Measurements from ENCODE around the gene TBC1D13. TPM values are rescaled to one million over a fixed set of nuclear protein-coding genes. Genes with fewer than 3 reads are reported as not detected.
"Not testable (repeated sequence)": the region's sequence is repeated elsewhere in the genome, so short reads cannot be mapped to it uniquely, and the experiment has no call there.

Gene TBC1D13
- total RNA-seq, 1 experiment from 2014 or later = 2.0 TPM

- peak; percentile 15 for DNase-seq
- H3K4me3 ChIP-seq, H3K36me3 ChIP-seq, H3K9me3 ChIP-seq, H3K27me3 ChIP-seq: not testable (repeated sequence)
These were observed 64.9 kb downstream of the TBC1D13 start for GRCh38 chr9:128851779-128852600.

- H3K27me3 ChIP-seq, H3K36me3 ChIP-seq, DNase-seq, H3K4me3 ChIP-seq, H3K9me3 ChIP-seq: not testable (repeated sequence)
These were observed 65.6 kb downstream of the TBC1D13 start for GRCh38 chr9:128852646-128853045.

DNA sequence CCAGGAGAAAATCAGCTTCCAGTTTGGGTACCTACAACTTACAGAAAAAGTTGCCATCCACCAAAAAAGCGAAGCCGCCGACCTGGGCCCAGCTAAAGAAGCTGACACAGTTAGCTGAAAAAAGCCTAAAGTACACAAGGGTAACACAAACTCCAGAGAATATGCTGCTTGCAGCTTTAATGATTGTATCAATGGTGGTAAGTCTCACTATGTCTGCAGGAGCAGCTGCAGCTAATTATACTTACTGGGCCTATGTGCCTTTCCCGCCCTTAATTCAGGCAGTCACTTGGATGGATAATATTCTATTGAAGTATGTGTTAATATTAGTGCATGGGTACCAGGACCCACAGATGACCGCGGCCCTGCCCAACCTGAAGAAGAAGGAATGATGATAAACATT is 67.4 kb downstream of the TBC1D13 start:
- not testable (repeated sequence) for H3K4me3 ChIP-seq, H3K36me3 ChIP-seq, H3K27me3 ChIP-seq, H3K9me3 ChIP-seq, DNase-seq

DNA sequence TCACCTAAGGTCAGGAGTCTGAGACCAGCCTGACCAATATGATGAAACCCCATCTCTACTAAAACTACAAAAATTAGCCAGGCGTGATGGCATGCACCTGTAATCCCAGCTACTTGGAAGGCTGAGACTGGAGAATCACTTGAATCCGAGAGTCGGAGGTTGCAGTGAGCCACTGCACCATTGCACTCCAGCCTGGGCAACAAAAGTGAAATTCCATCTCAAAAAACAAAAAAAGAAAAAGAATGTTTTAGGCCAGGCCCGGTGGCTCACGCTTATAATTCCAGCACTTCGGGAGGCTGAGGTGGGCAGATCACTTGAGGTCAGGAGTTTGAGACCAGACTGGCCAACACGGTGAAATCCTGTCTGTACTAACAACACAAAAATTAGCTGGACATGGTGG is 71.4 kb downstream of the TBC1D13 start:
- not testable (repeated sequence) for H3K4me3 ChIP-seq, H3K27me3 ChIP-seq, DNase-seq, H3K9me3 ChIP-seq, H3K36me3 ChIP-seq

Other genes starting within 250 kb of the TBC1D13 start
- 82.6 and 111 TPM in 2 replicates for gene SPTAN1, start 234.7 kb upstream of the TBC1D13 start, total RNA-seq (2014; rRNA removed; shearing (Covaris generic); ENCODE audit: low replicate concordance)
- gene DYNC2I2, start 130.4 kb upstream of the TBC1D13 start, total RNA-seq (2014; rRNA removed; shearing (Covaris generic); ENCODE audit: low replicate concordance) = 117 and 122 TPM in 2 replicates
- 782 and 1,015 TPM in 2 replicates for gene SET, start 98.0 kb upstream of the TBC1D13 start, total RNA-seq (2014; rRNA removed; shearing (Covaris generic); ENCODE audit: low replicate concordance)
- 10.2 and 10.5 TPM in 2 replicates for gene PKN3, start 84.8 kb upstream of the TBC1D13 start, total RNA-seq (2014; rRNA removed; shearing (Covaris generic); ENCODE audit: low replicate concordance)
- gene ZDHHC12, start 63.1 kb upstream of the TBC1D13 start, total RNA-seq (2014; rRNA removed; shearing (Covaris generic); ENCODE audit: low replicate concordance) = 22.7 and 26.6 TPM in 2 replicates
- 10.2 and 28.2 TPM in 2 replicates for gene ZER1, start 15.3 kb upstream of the TBC1D13 start, total RNA-seq (2014; rRNA removed; shearing (Covaris generic); ENCODE audit: low replicate concordance)
- gene ENDOG, start 31.2 kb downstream of the TBC1D13 start, total RNA-seq (2014; rRNA removed; shearing (Covaris generic); ENCODE audit: low replicate concordance) = 11.9 and 19.7 TPM in 2 replicates
- 9.8 and 36.3 TPM in 2 replicates for gene SPOUT1, start 42.5 kb downstream of the TBC1D13 start, total RNA-seq (2014; rRNA removed; shearing (Covaris generic); ENCODE audit: low replicate concordance)
- gene KYAT1, start 94.7 kb downstream of the TBC1D13 start, total RNA-seq (2014; rRNA removed; shearing (Covaris generic); ENCODE audit: low replicate concordance) = 9.6 and 17.8 TPM in 2 replicates
- gene LRRC8A, start 94.9 kb downstream of the TBC1D13 start, total RNA-seq (2014; rRNA removed; shearing (Covaris generic); ENCODE audit: low replicate concordance) = 13.8 and 19.1 TPM in 2 replicates
- gene PHYHD1, start 133.7 kb downstream of the TBC1D13 start, total RNA-seq (2014; rRNA removed; shearing (Covaris generic); ENCODE audit: low replicate concordance) = not detected in 2 replicates
- 16.9 and 29.7 TPM in 2 replicates for gene DOLK, start 160.3 kb downstream of the TBC1D13 start, total RNA-seq (2014; rRNA removed; shearing (Covaris generic); ENCODE audit: low replicate concordance)
- gene NUP188, start 160.4 kb downstream of the TBC1D13 start, total RNA-seq (2014; rRNA removed; shearing (Covaris generic); ENCODE audit: low replicate concordance) = 14.5 and 22.4 TPM in 2 replicates
- 36.7 and 42.7 TPM in 2 replicates for gene SH3GLB2, start 241.1 kb downstream of the TBC1D13 start, total RNA-seq (2014; rRNA removed; shearing (Covaris generic); ENCODE audit: low replicate concordance)
- 16.5 and 19.3 TPM in 2 replicates for gene MIGA2, start 249.4 kb downstream of the TBC1D13 start, total RNA-seq (2014; rRNA removed; shearing (Covaris generic); ENCODE audit: low replicate concordance)

All from MG63 (cell line).